ENCODE results near the gene PHC3.

DNA sequence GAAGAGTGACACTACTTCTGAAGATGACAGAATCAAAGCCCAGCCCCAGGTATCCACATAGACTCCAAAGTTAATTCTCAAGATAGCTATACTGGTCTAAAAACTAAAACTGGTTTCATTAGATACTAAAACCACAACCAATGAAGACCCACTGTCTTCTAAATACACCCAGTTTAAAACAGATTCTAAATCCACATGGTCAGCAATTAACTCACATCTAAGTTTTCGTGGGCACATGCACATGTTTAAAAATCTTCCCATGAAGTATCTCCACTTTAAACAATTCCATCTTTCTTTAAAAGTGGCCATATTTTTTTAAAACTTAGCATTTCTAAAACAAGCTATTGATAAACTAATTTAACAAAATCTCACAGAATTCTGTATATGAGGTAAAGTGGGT, 80.6 kb downstream of the PHC3 start:
- TF ChIP-seq, protein P1, sequence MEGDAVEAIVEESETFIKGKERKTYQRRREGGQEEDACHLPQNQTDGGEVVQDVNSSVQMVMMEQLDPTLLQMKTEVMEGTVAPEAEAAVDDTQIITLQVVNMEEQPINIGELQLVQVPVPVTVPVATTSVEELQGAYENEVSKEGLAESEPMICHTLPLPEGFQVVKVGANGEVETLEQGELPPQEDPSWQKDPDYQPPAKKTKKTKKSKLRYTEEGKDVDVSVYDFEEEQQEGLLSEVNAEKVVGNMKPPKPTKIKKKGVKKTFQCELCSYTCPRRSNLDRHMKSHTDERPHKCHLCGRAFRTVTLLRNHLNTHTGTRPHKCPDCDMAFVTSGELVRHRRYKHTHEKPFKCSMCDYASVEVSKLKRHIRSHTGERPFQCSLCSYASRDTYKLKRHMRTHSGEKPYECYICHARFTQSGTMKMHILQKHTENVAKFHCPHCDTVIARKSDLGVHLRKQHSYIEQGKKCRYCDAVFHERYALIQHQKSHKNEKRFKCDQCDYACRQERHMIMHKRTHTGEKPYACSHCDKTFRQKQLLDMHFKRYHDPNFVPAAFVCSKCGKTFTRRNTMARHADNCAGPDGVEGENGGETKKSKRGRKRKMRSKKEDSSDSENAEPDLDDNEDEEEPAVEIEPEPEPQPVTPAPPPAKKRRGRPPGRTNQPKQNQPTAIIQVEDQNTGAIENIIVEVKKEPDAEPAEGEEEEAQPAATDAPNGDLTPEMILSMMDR (IDR thresholded peaks at IDR 0.05; ENCODE audit: insufficient read depth, low read length, poor library complexity, severe bottlenecking): no peak
- TF ChIP-seq EZH2phosphoT487 (conservative IDR thresholded peaks at IDR 0.05; ENCODE audit: low read length): no peak
